GM19438 (cell line): ENCODE data around the gene PCSK4.
"Not testable (repeated sequence)": the region's sequence is repeated elsewhere in the genome, so short reads cannot be mapped to it uniquely, and the experiment has no call there.

Experiments used
- ATAC-seq: cut with Tn5 transposase; IDR thresholded peaks from one replicate; pipeline ENCODE4 v1.9.1; 2021; ENCODE audit warnings: low read depth; ENCODE audit not compliant: unreplicated experiment

The PCSK4 gene

GRCh38 chr19:1522838-1523237 is 32.7 kb upstream of the PCSK4 start:
- no peak for ATAC-seq

DNA sequence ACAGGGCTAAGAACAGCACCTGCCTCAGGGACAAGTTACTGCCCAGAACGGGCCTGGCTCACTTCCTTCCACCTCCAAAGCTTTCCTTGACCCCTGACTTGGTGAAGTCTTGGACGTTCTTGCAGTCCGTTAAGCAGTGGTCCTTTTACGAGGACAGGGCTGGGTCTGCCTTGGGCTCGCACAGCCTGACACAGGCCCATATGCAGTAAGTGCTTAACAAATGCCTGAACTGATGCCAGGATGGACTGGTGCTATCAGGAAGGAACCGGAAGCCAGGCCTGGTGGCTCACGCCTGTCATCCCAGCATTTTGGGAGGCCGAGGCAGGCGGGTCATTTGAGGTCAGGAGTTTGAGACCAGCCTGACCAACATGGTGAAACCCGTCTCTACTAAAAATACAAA is 31.9 kb upstream of the PCSK4 start:
- ATAC-seq: no peak

DNA sequence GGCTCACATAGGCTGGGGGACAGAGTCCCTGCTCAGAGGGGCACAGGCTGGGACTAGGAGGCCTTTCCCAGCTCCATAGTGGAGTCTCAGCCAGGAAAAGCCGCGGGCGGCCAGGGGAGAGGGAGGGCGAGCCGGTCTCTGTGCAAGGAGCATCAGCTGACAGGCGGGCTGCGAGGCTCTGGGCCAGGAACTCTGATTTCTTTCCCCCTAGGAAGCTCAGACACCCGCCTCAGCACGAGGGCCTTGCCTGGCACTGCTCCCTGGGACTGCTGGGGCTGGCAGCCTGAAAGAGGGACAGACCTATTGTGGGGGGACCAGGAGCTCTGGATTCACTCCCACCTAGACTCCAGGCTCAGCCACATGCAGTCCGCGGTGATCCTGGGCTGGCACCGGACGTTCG is 31.5 kb upstream of the PCSK4 start:
- ATAC-seq: no peak

DNA sequence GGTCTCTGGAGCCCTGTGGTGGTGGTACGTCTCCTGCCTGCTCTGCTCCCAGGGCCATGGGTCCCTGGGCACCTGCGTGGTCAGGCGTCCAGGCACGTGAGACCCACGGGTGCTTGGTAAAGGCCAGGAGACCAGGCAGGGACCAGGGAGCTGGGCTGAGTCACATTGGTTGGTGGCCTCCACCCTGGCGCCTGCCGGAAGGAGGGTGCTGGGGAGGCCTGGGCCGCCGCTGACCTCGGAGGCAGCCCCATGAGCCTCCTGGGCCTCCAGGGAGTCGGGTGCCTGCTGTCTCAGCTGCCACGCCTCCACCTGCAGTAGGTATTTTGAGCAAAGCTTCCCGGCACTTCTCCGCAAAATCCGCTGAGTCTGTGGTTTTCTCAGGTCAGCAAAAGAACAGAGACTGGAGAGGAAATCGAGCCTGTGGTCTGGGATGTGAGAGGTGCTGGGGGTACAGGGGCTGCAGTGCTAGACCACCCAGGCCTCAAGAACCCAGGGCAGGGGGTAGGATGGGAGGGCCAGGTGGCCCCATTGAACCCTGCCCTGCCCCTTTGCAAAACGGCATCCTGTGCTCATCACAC is 30.1 kb upstream of the PCSK4 start:
- no peak for ATAC-seq

- ATAC-seq: not testable (repeated sequence)
These were observed 29.7 kb upstream of the PCSK4 start for GRCh38 chr19:1519802-1520201.

DNA sequence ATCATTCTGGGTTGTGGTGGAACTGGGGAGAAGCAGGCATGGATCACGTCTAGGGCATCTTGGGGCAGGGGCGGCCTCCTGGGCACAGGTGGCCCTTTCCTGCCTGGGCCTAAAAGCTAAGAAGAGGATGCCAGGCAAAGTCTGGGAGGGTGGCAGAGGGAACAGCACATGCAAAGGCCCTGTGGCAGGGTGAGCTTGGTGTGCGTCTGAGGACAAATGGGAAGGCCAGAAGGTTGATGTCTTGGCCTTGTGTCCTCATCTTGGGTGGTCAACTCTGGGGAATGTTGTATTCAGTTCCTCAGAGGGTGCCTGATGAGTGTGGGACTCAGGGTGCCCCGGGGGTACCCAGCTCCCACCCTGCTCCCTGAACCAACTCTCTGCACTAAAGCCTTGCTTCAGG is 28.3 kb upstream of the PCSK4 start:
- ATAC-seq: no peak

- no peak for ATAC-seq
These were observed 26.2 kb upstream of the PCSK4 start for GRCh38 chr19:1516395-1516753.

DNA sequence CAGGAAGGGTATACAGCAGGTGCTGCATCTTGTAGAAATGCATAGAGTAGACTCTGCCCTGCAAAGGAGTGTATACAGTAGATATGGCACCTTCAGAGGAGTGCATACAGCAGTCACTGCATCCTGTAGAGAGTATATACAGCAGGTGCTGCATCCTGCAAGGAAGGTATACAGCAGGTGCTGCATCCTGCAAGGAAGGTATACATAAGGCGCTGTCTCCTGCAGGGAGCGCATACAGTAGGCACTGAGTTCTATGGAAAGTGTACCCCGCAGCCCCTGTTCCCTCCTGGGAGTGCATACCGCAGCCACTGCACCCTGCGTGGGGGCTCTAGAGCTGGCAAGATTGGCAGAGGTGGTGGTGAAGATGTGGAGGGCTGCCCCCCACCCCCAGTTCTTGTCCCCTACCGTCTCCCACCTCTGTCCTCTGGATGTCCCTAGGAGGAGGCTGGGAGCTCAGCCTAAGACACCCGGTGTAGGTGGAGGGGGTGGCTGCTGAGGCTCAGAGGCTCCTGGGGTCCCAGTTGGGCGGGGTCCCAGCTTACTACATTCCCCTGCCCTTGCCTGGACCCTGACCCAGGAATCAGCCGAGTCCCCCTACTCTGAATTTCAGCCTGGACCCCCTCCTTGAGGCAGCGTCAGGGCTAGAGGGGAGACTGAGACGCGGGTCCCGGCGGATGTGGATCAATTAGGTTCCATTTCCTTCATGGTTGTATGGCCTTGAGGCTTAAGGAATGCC is 25.0 kb upstream of the PCSK4 start:
- no peak for ATAC-seq

DNA sequence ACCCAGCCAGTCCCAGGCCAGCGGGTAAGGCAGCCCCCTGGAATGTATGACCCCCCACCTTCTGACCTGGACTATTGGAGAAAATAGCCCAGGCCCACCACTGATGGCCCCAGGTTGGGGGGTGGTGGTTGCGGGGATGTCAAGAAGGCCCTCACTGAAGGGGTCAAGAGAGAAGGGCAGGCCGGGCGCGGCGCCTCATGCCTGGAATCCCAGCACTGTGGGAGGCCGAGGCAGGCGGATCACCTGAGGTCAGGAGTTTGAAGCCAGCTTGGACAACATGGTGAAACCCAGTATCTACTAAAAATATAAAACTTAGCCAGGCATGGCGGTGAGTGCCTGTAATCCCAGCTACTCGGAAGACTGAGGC is 24.1 kb upstream of the PCSK4 start:
- ATAC-seq: no peak

DNA sequence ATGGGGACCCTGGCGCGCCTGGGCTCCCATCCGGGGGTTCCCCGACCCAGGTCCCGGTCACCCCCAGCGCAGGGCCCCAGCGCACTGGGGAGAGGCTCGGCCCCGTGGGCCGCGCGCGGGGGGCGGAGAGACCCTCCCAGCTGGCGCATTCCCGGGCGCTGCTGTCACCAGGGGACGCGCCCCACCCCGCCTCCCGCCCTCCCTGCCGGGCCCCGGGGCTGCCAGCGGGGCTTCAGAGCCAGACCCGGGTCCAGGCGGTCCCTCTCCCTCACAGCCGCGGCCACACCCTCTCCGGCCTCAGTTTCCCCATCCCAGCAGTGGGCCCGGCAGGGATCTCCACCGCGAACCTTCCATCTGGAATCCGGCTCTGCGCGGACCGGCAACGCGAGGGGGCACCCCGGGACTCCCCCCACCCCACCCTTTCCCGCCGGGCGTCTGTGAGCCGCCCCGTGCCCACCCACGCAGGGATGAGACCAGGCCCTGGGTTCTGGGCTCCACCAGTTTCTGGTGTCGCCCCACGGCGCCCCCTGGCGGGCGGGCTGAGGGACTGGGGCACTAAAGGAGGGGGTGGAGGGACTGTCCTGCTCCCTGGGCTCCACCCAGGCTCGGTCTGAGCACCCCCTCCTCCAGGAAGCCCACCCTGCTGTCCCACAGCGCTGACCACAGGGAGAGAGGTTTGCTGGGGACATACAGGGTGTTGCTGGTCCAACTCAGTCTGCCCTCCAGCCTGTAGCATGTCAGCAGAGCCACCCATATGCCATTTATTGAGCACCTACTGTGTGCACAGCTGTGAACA is 23.5 kb upstream of the PCSK4 start:
- no peak for ATAC-seq

- ATAC-seq: no peak
These were observed 22.7 kb upstream of the PCSK4 start, which contains the start of gene ADAMTSL5 for GRCh38 chr19:1512671-1513498. Gene ADAMTSL5 (minus strand): TSS chr19:1513019. CDS start chr19:1510943, 2,076 bp downstream.

DNA sequence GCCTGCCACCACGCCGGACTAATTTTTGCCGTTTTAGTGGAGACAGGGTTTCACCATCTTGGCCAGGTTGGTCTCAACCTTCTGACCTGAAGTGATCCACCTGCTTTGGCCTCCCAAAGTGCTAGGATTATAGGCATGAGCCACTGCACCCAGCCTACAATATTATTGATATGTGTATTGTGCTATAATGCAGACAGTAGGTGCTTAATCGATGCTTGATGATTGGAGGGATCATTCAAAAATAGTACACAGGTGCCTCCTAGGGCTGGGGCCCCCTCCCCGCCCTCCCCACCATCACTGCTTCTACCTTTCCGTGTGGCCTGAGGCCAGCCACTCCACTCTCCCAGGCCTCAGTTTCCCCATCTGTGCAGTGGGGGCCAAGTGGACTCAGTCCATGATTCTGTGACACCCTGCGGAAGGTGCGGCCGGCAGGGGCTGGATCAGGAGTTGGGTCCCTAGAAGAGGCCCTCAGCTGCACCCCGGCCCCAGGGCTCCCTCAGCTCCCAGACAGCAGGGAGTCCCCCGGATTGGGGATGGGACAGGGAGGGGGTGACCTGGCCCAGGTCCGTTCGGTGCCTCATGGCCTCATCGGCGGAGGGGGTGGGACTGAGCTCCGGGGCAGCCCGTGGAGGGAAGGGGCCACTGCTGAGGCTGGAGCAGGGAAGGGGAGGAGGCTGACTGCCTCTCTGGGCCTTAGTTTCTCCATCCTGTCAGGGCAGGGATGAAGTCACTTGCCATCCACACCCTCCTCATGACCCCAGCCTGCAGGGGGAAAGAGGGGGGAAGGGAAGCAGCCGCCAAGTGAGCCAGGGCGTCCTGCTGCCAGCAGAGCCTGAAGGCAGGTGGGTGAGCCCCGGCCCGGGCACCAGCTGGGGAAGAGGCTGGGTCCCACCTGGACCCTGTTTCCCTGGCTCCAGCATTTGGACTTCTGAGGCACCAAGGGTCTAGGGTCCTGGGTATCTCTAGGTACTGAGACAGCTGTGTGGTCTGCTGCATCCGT is 21.5 kb upstream of the PCSK4 start:
- ATAC-seq: no peak

- ATAC-seq: no peak
These were observed 20.7 kb upstream of the PCSK4 start for GRCh38 chr19:1510807-1511206.

- ATAC-seq: no peak
These were observed 20.3 kb upstream of the PCSK4 start for GRCh38 chr19:1510442-1510806.

GRCh38 chr19:1509602-1510441 is 19.7 kb upstream of the PCSK4 start:
- ATAC-seq: no peak

DNA sequence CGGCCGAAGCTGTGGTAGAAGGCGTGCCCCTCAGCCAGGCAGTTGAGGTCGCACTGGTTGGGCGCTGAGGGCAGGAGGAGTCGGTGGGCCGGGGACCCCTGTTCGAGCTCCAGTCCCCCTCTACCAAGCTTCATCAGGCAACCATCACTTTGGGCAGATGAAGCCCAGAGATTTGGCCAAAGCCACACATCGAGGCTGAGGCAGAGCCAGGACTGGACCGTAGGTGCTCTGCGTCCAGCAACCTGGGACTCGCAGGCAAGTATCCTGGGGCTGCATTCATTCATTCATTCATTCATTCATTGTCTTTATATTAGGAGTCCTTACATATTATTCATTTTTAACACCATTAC is 18.3 kb upstream of the PCSK4 start:
- ATAC-seq: no peak

DNA sequence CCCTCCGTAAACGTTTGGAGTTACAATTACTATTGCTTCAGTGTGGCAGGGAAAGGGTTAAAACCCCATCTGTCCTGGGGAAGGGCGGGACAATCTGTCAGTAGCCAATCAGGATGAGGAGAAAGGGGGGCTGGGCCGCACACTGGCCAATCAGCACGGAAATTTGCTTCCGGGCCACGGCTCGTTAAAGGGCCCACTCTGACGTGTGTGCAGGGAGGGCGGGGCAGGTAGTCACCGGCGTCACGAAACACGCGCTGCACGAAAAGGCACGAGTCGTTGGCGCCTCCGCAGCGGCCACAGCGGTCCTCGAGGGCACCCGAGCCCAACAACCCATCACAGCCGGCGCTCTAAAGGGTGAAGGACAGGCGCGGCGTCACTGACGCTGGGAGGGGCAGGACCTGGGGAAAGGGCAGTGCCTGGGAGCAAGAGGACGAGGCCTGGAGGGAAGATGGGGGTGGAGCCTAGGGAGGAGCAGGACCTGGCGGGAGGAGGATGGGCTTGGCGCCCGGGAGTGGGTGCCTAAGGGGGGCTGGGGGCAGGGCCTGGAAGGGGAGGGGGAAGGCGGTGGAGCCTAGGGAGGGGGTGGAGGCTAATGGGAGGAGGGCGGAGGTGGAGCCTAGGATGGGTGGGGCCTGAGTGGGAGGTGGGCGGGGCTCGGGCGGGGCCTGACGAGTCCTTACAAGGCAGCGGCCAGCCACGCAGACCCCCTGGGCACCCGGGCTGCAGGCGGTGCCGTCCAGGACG is 17.8 kb upstream of the PCSK4 start:
- ATAC-seq: no peak

DNA sequence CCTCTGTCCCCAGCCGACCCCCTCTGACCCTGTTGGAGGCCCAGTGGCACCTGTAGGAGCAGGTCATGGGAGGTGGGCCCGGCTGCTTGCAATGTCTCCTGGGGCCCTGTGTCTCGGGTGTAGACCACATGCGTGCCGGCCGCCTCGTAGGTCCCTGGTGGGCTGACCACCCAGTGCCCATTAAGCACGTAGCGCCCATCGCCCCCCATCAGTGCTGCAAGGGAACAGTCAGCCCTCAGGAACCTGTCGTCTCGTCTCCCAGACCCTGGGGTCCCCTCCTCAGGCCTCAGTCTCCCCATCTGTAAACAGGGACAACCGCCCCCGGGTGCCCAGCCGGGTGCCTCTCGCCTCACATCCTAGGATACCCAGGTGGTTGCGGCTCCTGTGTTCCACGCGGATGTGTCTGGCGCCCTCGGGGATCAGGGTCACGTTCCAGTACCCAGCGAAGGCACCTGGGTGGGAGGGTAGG is 17.1 kb upstream of the PCSK4 start:
- no peak for ATAC-seq
